Hematopoietic multipotent progenitor cell treated with erythropoietin and hydrocortisone succinate and interleukin-3 and kit ligand, for 4 days (in vitro differentiated cells): ENCODE measurements around the gene GPR149.
"Not testable (repeated sequence)": the region's sequence is repeated elsewhere in the genome, so short reads cannot be mapped to it uniquely, and the experiment has no call there.

ENCODE experiments used
- DNase-seq: peaks from one replicate; pipeline ENCODE4 v3.0.0-alpha.2; 2015

GPR149 gene, protein sequence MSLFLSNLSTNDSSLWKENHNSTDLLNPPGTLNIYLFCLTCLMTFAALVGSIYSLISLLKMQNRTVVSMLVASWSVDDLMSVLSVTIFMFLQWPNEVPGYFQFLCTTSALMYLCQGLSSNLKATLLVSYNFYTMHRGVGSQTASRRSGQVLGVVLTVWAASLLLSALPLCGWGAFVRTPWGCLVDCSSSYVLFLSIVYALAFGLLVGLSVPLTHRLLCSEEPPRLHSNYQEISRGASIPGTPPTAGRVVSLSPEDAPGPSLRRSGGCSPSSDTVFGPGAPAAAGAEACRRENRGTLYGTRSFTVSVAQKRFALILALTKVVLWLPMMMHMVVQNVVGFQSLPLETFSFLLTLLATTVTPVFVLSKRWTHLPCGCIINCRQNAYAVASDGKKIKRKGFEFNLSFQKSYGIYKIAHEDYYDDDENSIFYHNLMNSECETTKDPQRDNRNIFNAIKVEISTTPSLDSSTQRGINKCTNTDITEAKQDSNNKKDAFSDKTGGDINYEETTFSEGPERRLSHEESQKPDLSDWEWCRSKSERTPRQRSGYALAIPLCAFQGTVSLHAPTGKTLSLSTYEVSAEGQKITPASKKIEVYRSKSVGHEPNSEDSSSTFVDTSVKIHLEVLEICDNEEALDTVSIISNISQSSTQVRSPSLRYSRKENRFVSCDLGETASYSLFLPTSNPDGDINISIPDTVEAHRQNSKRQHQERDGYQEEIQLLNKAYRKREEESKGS

DNA sequence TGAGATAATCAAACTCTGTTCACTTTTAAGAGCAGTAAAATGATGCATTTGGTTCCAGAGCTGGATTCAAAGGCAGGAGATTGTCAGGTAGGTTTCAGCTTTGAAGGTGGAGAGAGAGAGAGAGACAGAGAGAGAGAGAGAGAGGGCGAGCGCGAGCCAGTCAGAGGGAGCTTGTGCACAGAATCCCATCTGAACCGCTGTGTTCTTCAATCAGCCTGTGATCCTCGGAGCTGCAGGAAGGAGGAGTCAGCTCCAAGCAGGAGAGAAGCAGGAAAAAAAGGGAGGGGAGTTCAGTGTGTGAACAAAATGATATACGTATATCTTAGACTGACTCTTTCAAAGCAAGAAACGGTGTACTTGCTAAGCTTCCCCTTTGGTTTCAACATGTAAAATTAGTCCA lies at the start of gene GPR149:
Gene GPR149, minus strand, starts transcription at position 177 of the 400 bp plus-strand sequence. CDS start 575 bp downstream, outside the sequence.
- no peak for DNase-seq

GRCh38 chr3:154473769-154474168 lies 43.8 kb upstream of the GPR149 start:
- DNase-seq: no peak

DNA sequence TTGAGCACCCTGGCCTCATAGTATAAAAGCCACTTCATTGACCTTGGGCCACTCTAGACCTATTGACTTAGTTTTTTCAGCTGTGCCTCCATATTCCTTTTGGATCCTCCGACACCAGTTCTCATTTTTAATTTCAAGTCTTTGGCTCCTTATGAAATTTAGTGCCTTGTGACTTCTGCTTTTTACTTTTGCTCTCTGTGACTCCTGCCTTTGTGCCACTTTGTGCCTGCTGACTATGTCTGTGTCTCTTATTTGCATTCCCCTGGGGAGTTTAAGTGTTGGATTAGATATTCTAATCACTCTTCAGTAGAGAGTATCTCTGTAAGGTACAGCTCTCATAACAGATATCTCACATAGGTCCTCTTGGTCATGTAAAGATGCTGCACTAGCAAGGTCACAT lies 39.6 kb upstream of the GPR149 start:
- no peak for DNase-seq

GRCh38 chr3:154464440-154465190 lies 34.6 kb upstream of the GPR149 start:
- no peak for DNase-seq

DNA sequence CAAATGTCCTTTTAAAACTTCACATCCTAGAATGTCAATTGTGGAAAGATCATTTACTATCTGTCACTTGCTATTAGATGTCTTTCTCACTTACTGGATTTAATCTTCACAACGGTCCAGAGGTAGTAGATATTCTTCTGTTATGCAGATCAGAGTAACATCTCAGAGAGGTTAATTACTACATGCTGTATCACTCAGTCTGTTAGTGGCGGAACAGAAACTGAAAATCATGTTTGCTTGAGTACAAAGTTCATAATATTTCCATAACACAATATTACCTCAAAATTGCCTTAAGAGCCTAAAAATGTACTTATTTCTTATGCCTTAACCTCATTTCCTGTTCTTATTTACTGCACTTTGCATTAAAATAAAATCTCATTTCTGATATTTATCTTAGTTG lies 28.6 kb upstream of the GPR149 start:
- no peak for DNase-seq

GRCh38 chr3:154439081-154439480 lies 9.1 kb upstream of the GPR149 start:
- not testable (repeated sequence) for DNase-seq

GRCh38 chr3:154431043-154431442 lies 1.1 kb upstream of the GPR149 start:
- no peak for DNase-seq

GRCh38 chr3:154428286-154429206 lies 1.4 kb downstream of the GPR149 start:
- DNase-seq: peak; percentile 28

GRCh38 chr3:154427685-154428285 lies 2.2 kb downstream of the GPR149 start:
- no peak for DNase-seq

DNA sequence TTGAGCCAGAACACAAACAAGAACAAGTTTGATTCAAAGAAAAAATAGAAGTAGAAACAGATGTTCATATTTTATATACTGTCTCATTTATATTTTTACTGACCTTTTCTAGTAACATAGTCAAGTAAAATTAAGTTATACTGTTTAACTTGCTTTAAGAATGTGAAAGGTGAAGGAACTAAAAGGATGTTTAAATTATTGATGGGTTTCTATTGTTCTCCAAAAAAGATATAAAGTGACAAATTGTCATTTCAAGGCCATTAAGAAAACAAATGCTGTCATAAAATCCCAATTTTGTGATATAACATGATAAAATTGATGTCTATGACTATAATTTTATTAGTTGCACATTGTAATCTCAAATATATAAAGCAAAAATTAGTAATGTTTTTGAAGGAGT lies 7.3 kb downstream of the GPR149 start:
- DNase-seq: no peak

DNA sequence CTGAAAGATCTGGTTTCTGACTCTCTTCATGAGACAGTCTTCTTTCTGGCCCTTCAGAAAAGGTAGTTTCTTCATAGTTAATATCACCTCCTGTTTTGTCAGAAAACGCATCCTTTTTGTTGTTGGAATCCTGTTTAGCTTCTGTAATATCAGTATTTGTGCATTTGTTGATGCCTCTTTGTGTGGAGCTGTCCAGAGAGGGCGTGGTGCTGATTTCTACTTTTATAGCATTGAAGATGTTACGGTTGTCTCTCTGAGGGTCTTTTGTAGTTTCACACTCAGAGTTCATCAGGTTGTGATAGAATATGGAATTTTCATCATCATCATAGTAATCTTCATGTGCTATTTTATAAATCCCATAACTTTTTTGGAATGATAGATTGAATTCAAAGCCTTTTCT lies 8.9 kb downstream of the GPR149 start:
- DNase-seq: peak; percentile 50

GRCh38 chr3:154398084-154398967 lies 31.7 kb downstream of the GPR149 start:
- DNase-seq: no peak

DNA sequence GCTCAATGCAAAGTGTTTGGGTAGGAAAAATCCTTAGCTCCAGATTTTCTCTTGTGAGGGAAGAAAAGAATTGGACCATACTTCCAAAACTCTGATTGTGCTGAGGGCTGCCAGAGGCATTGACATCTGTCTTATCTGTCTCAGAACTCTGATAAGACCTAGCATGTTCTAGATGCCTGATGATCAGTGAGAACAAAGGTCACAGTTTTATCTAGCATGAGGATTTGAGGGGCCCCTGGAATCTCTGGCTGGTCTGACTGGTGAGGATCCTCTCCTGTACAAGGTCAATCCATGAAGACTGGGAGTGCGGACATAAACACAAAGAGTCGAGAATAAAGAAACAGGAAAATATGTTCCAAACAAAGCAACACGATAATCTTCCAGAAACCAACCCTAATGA lies 40.1 kb downstream of the GPR149 start:
- DNase-seq: no peak

- no peak for DNase-seq
Observed at GRCh38 chr3:154384479-154384878, 45.5 kb downstream of the GPR149 start.

DNA sequence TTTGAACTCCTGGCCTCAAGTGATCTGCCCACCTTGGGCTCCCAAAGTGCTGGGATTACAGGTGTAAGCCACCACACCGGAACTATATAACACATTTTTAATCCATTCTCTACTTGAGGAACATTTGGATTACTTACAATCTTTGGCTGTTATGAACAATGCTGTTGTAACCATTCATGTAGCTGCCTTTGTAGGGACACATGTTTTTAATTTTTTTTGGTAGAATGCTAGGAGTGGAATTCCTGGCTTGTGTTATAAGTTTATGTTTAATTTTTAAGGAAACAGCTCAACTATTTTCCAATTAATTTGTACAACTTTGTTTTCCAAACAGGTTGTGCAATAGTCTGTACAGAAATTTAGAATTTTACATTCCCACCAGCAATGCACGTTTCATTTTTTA lies 51.7 kb downstream of the GPR149 start:
- DNase-seq: no peak

DNA sequence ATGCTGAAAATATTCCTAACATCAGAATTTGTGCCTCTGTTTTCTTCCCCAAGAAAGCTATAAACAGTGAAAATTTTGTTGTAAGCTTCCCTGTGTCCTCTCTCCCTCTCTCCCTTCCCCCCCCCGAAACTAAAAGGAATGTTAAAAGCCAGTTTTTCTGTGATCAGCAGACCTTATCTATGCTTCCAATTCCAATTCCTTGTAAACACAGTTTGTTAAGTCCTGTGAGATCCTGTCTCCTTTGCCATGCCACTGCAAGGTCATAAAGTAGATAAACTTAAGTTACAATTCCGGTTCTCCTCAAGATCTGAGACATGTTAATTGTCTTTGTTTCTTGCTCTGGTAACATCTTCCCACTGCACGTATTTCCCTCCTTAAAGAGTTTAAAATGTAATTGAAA lies 62.8 kb downstream of the GPR149 start:
- no peak for DNase-seq

GRCh38 chr3:154364849-154365248 lies 65.1 kb downstream of the GPR149 start:
- no peak for DNase-seq

GRCh38 chr3:154361099-154361498 lies 68.9 kb downstream of the GPR149 start:
- DNase-seq: no peak

DNA sequence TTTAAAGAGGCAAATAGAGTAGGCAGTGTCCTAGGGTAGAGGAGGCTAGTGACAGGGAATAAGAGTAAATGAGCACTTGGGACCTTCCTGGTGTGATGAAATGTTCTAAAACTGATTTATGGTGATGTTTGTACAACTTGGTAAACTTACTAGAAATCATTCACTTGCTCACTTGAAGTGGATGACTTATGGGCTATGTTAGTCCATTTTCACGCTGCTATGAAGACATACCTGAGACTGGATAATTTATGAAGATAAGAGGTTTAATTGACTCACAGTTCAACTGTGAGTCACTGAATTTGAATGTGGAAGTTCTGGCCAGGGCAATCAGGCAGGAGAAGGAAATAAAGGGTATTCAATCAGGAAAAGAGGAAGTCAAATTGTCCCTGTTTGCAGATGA lies 74.0 kb downstream of the GPR149 start:
- no peak for DNase-seq

GRCh38 chr3:154349223-154349622 lies 80.8 kb downstream of the GPR149 start:
- DNase-seq: no peak
